Fibroblast of mammary gland (primary cell): ENCODE measurements around the gene ANO1.

Experiments
- DNase-seq: peaks from one replicate; pipeline ENCODE4 v3.0.0-alpha.2; 2010; ENCODE audit warnings: low read depth
- H3K4me3 ChIP-seq: 2 replicates; pipeline ENCODE4 v1.5.1; 2011; ENCODE audit warnings: low read depth, mild to moderate bottlenecking, low read length, moderate library complexity; ENCODE audit not compliant: control insufficient read depth
- TF ChIP-seq, protein P1 (sequence below): conservative IDR thresholded peaks from 2 replicates; pipeline ENCODE4 v1.5.1; 2011; ENCODE audit warnings: low read depth, low read length, inconsistent platforms; ENCODE audit not compliant: control insufficient read depth, insufficient read depth

The ANO1 gene

GRCh38 chr11:70182266-70182665 lies 104.1 kb downstream of the ANO1 start:
- no peak overlapping the region for H3K4me3 ChIP-seq
- no peak for DNase-seq
- TF ChIP-seq, protein P1, sequence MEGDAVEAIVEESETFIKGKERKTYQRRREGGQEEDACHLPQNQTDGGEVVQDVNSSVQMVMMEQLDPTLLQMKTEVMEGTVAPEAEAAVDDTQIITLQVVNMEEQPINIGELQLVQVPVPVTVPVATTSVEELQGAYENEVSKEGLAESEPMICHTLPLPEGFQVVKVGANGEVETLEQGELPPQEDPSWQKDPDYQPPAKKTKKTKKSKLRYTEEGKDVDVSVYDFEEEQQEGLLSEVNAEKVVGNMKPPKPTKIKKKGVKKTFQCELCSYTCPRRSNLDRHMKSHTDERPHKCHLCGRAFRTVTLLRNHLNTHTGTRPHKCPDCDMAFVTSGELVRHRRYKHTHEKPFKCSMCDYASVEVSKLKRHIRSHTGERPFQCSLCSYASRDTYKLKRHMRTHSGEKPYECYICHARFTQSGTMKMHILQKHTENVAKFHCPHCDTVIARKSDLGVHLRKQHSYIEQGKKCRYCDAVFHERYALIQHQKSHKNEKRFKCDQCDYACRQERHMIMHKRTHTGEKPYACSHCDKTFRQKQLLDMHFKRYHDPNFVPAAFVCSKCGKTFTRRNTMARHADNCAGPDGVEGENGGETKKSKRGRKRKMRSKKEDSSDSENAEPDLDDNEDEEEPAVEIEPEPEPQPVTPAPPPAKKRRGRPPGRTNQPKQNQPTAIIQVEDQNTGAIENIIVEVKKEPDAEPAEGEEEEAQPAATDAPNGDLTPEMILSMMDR: no peak

DNA sequence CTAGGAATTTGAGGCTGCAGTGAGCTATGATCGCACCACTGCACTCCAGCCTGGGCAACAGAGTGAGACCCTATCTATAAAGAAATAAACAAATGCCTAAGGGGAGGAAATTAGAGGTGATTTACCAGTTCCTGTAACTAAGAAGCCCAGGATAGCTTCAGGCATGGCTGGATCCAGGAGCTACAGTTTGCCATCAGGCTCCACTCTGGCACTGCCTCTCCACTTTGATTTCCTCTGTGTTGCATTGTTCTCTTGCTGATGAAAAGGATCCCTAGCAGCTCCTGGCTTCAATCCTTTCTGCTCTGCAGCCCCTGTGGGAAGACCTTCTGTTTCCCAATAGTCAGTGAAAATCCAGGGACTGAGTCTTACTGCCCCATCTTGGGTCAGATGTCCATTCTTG lies 104.9 kb downstream of the ANO1 start:
- no peak overlapping the region for H3K4me3 ChIP-seq
- DNase-seq: no peak
- TF ChIP-seq, protein P1: no peak

DNA sequence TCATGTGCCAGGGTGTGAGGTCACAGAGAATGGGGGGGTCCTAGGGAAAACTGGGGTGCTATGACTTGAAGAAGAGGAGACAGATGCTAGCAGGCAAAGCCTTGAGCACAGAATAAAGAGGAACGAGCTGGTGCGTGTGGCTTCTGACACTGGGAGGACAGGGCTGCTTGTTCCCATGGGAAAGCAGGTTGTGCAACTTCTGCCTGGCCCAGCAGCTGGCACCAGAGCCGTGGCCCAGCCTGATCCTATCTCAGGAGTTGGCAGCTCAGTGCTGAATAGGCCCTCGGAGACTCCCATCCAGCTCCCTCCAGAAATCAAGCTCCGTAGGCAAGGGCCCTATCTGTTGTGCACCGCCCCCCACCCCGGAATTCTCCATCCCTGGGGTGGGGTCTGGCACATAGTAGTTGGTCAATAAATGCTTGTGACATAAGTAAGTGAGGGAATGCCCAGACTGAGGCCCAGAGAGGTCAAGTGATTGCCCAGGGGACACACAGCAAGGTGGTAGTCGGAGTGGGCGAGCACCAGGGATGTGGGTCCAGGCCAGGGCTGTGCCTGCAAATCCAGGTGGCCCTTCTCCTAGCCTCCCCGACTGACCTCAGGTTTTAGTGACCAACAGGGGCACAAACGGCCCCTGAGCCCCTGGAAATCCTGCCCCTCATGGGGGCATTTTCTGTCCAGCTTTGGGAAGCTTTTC lies 105.5 kb downstream of the ANO1 start:
- no peak for DNase-seq
- TF ChIP-seq, protein P1: no peak
- H3K4me3 ChIP-seq: no peak overlapping the region

DNA sequence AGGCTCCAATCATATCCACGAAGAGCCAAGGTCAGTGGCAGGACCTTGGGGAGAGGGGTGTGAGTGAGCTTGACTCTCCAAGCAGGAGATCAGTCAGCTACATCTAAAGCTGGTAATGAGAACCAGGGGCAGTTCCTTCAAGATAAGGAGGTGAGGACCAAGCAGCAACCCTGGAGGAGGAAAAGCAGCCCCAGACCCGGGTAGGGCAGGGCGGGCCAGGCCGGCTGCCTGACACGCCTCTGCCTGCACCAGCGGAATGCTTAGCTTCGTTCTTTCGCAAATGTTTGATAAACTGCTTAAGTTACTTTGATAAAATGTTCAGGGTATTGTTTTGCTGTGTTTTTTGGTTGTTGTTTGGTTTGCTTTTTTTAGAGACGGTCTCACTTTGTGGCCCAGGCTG lies 106.3 kb downstream of the ANO1 start:
- DNase-seq: no peak
- TF ChIP-seq, protein P1: no peak
- H3K4me3 ChIP-seq: no peak overlapping the region

DNA sequence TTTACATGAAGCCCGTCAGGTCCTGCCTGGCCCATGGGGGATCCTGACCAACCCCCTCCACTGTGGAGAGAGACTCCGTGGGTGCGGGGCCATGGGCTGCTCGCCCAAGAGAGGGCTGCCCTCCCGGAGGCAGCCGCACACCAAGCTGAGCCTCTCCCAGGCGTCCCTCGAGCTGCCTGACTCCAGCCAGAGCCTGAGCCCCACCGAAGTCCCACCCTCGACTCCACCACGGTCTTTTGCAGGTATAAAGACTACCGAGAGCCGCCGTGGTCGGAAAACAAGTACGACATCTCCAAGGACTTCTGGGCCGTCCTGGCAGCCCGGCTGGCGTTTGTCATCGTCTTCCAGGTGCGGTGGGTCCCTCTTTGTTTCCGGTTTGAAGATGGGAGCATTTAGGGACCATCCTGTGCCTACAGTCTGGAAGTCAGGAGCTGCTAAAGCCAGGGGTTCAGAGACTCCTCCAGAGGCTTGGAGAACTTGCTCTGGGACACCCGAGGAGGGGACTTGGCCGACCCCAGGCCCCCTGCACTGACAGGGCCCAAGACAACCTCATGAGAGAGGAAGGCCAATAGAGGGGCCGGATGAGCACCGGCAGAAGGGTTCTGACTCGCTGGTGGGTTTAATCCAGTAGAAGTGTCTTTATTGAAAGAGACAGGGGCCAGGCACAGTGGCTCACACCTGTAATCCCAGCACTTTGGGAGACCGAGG lies 107.4 kb downstream of the ANO1 start:
- H3K4me3 ChIP-seq: no peak overlapping the region
- no peak for DNase-seq
- TF ChIP-seq, protein P1: no peak

DNA sequence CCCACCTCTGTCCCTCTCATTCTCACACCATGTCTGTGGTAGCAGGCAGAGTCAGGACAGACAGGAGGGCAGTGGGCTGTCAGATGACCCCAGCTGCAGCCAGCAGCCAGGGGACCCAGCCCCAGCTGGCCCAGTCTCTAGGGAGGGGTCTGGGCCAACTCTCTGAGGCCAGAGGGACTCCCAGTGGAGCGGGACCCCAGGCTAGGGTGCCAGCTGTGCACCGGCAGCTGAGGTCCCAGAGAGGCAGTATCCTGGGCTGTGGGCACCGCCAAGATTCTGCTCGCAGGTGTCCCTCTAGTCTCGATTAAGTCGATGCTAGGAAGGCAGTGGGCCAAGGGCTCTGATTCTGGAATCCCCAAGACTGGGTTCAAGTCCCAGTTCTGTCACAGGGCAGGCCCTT lies 108.3 kb downstream of the ANO1 start:
- DNase-seq: no peak
- TF ChIP-seq, protein P1: no peak
- H3K4me3 ChIP-seq: no peak overlapping the region

- DNase-seq: no peak
- TF ChIP-seq, protein P1: no peak
- H3K4me3 ChIP-seq: no peak overlapping the region
Measured at GRCh38 chr11:70186936-70187335, 108.8 kb downstream of the ANO1 start.
